HG02973 (cell line): Measurements from ENCODE around the gene TBC1D3I.
"Not testable (repeated sequence)": the region's sequence is repeated elsewhere in the genome, so short reads cannot be mapped to it uniquely, and the experiment has no call there.

Experiments
- ATAC-seq: cut with Tn5 transposase; IDR thresholded peaks from one replicate; pipeline ENCODE4 v1.9.1; 2021; ENCODE audit warnings: moderate library complexity; ENCODE audit not compliant: unreplicated experiment

The TBC1D3I gene

GRCh38 chr17:36207383-36207782 is 57.0 kb downstream of the TBC1D3I start:
- not testable (repeated sequence) for ATAC-seq

- ATAC-seq: not testable (repeated sequence)
Measured at GRCh38 chr17:36206486-36206821, 57.9 kb downstream of the TBC1D3I start.

- ATAC-seq: no peak
Measured at GRCh38 chr17:36205637-36206485, 58.5 kb downstream of the TBC1D3I start.

GRCh38 chr17:36204724-36205500 is 59.5 kb downstream of the TBC1D3I start:
- ATAC-seq: no peak
